Common myeloid progenitor, CD34-positive (primary cell): ENCODE results near the gene RBM22.

Source experiments
- CTCF ChIA-PET: fragments of 350-600 bp; sonication (Branson Sonifier 250); formaldehyde crosslinking; loops from one replicate; lab custom pipeline; 2021; ENCODE audit warnings: antibody characterized with exemption; lab: Charles Lee
- POLR2A ChIA-PET: fragments of 350-600 bp; sonication (Branson Sonifier 250); formaldehyde crosslinking; loops from one replicate; lab custom pipeline; 2021; ENCODE audit warnings: antibody characterized with exemption; lab: Charles Lee
- DNase-seq, 3 donors: peaks; one replicate each; pipeline versions ENCODE4 v3.0.0 to v3.0.0-alpha.2; 2013
- H3K27ac ChIP-seq, 2 experiments: 1 replicate in 1 of 2; 2 replicates in 1 of 2; pipeline ENCODE4 v1.7.0; 2013; ENCODE audit warnings: inconsistent platforms in 2 of 2, low read length in 2 of 2, mild to moderate bottlenecking in 2 of 2, low read depth in 1 of 2, moderate library complexity in 1 of 2; ENCODE audit not compliant: severe bottlenecking in 2 of 2, insufficient read depth in 1 of 2, poor library complexity in 1 of 2
- H3K27me3 ChIP-seq, 5 experiments: replicated peaks in 2 of 5; 1 replicate in 3 of 5; 2 replicates in 2 of 5; pipeline versions ENCODE4 v1.6.1 to v1.7.0; 2013; ENCODE audit warnings: low read length in 4 of 5, mild to moderate bottlenecking in 2 of 5, moderate library complexity in 2 of 5, inconsistent platforms in 1 of 5; ENCODE audit not compliant: insufficient read depth in 5 of 5, control insufficient read depth in 4 of 5
- H3K36me3 ChIP-seq, 4 experiments: 1 replicate in 2 of 4; 2 replicates in 2 of 4; pipeline versions ENCODE4 v1.6.1 to v1.7.0; 2013; ENCODE audit warnings: low read length in 3 of 4, control low read depth in 1 of 4, mild to moderate bottlenecking in 1 of 4; ENCODE audit not compliant: control insufficient read depth in 4 of 4, insufficient read depth in 4 of 4
- H3K4me1 ChIP-seq, 4 experiments: 1 replicate in 3 of 4; 2 replicates in 1 of 4; pipeline versions ENCODE4 v1.6.1 to v1.7.1; 2013; ENCODE audit warnings: low read length in 3 of 4, mild to moderate bottlenecking in 3 of 4, control low read depth in 1 of 4, inconsistent platforms in 1 of 4, moderate library complexity in 1 of 4; ENCODE audit not compliant: control insufficient read depth in 4 of 4, insufficient read depth in 4 of 4; ENCODE audit errors: control extremely low read depth in 1 of 4
- H3K4me3 ChIP-seq, 7 experiments: 1 replicate in 4 of 7; 2 replicates in 3 of 7; pipeline versions ENCODE4 v1.5.1 to v1.7.0; 2013; ENCODE audit warnings: mild to moderate bottlenecking in 7 of 7, low read length in 6 of 7, moderate library complexity in 6 of 7, inconsistent platforms in 2 of 7, low read depth in 2 of 7, control low read depth in 1 of 7; ENCODE audit not compliant: insufficient read depth in 4 of 7, control insufficient read depth in 1 of 7; ENCODE audit errors: extremely low read depth in 1 of 7
- H3K9me3 ChIP-seq, 5 experiments: 1 replicate in 4 of 5; 2 replicates in 1 of 5; pipeline versions ENCODE4 v1.6.1 to v1.7.1; 2013; ENCODE audit warnings: low read length in 4 of 5, mild to moderate bottlenecking in 2 of 5, inconsistent platforms in 1 of 5, low read depth in 1 of 5, moderate library complexity in 1 of 5; ENCODE audit not compliant: control insufficient read depth in 4 of 5, insufficient read depth in 2 of 5; ENCODE audit errors: control extremely low read depth in 1 of 5
- WGBS: methylation state at CpG from one replicate; pipeline ENCODE4 v1.1.5; 2013; ENCODE audit not compliant: insufficient coverage; 5-methylcytosine and 5-hydroxymethylcytosine counted together

RBM22 gene

GRCh38 chr5:150734579-150735384 lies 33.9 kb upstream of the RBM22 start:
- POLR2A ChIA-PET: interaction anchor here (0.6 kb wide), 1 partner anchor 12 kb away, joined by 3 read pairs; no protein-coding TSS in a partner anchor
- H3K27ac ChIP-seq: peak overlapping the region in 1 of 2 experiments; percentile 43
- H3K36me3 ChIP-seq: peaks cover 31 to 92% (median 42%) of the 10 kb centered on the region in 4 experiments
- 79% methylated on average over 7 of the region's 7 CpGs for WGBS
- CTCF ChIA-PET: interaction anchor here (0.6 to 3.3 kb wide), 8 partner anchors 9 to 384 kb away, joined by 3 to 22 read pairs (median 3); partner anchors contain the start of gene SMIM3
- no peaks in the 10 kb centered on the region for H3K27me3 ChIP-seq
- peaks cover 0 to 11% (median 0%) of the 10 kb centered on the region in 4 experiments for H3K4me1 ChIP-seq
- H3K9me3 ChIP-seq: peaks cover 0 to 27% (median 7%) of the 10 kb centered on the region in 5 experiments
- H3K4me3 ChIP-seq: peak overlapping the region in 1 of 7 experiments; percentile 31
- peak in 2 of 3 donors; percentile 66 to 68 for DNase-seq

- H3K9me3 ChIP-seq: peaks cover 0 to 21% (median 7%) of the 10 kb centered on the region in 5 experiments
- DNase-seq: no peak
- H3K27me3 ChIP-seq: no peaks in the 10 kb centered on the region
- CTCF ChIA-PET: interaction anchor here (0.8 to 2.7 kb wide), 8 partner anchors 10 to 52 kb away, joined by 3 to 9 read pairs (median 4); partner anchors contain the start of genes DCTN4 and SMIM3
- H3K4me1 ChIP-seq: peaks cover 0 to 11% (median 0%) of the 10 kb centered on the region in 4 experiments
- WGBS: 97% methylated on average over 4 of the region's 6 CpGs
- H3K36me3 ChIP-seq: peaks cover 26 to 87% (median 43%) of the 10 kb centered on the region in 4 experiments
- no peak overlapping the region for H3K27ac ChIP-seq
- no peak overlapping the region for H3K4me3 ChIP-seq
- POLR2A ChIA-PET: no interaction called here
Observed at GRCh38 chr5:150731669-150732242, 30.9 kb upstream of the RBM22 start.

- H3K27me3 ChIP-seq: no peaks in the 10 kb centered on the region
- peaks cover 24 to 81% (median 41%) of the 10 kb centered on the region in 4 experiments for H3K36me3 ChIP-seq
- H3K4me3 ChIP-seq: no peak overlapping the region
- CTCF ChIA-PET: interaction anchor here (1.5 to 2.1 kb wide), 2 partner anchors 34 to 50 kb away, joined by 3 to 9 read pairs; partner anchors contain the start of gene SMIM3
- H3K27ac ChIP-seq: no peak overlapping the region
- POLR2A ChIA-PET: no interaction called here
- H3K9me3 ChIP-seq: peaks cover 0 to 6% (median 2%) of the 10 kb centered on the region in 5 experiments
- peak in 1 of 3 donors; percentile 7 for DNase-seq
- H3K4me1 ChIP-seq: peaks cover 0 to 5% (median 0%) of the 10 kb centered on the region in 4 experiments
- WGBS: no CpG with 5 or more reads among the region's 4 CpGs
Observed at GRCh38 chr5:150729859-150730258, 29.0 kb upstream of the RBM22 start.

- no peak overlapping the region for H3K4me3 ChIP-seq
- POLR2A ChIA-PET: no interaction called here
- WGBS: no CpG with 5 or more reads among the region's 2 CpGs
- no peaks in the 10 kb centered on the region for H3K27me3 ChIP-seq
- DNase-seq: no peak
- H3K4me1 ChIP-seq: no peaks in the 10 kb centered on the region
- CTCF ChIA-PET: interaction anchor here (0.8 kb wide), 1 partner anchor 122 kb away, joined by 3 read pairs; the partner anchor contains the start of gene IRGM
- peaks cover 25 to 79% (median 47%) of the 10 kb centered on the region in 4 experiments for H3K36me3 ChIP-seq
- H3K27ac ChIP-seq: no peak overlapping the region
- no peaks in the 10 kb centered on the region for H3K9me3 ChIP-seq
Observed at GRCh38 chr5:150723845-150724244, 23.0 kb upstream of the RBM22 start.

GRCh38 chr5:150710165-150710564 lies 9.3 kb upstream of the RBM22 start:
- H3K27me3 ChIP-seq: no peaks in the 10 kb centered on the region
- POLR2A ChIA-PET: no interaction called here
- no peak overlapping the region for H3K4me3 ChIP-seq
- CTCF ChIA-PET: interaction anchor here (0.9 to 2.3 kb wide), 6 partner anchors 10 to 251 kb away, joined by 3 to 14 read pairs (median 7); partner anchors contain the start of genes IRGM, RBM22 and SMIM3
- H3K27ac ChIP-seq: no peak overlapping the region
- WGBS: no CpG with 5 or more reads among the region's 2 CpGs
- peaks cover 27 to 66% (median 52%) of the 10 kb centered on the region in 4 experiments for H3K36me3 ChIP-seq
- H3K4me1 ChIP-seq: no peaks in the 10 kb centered on the region
- no peaks in the 10 kb centered on the region for H3K9me3 ChIP-seq
- DNase-seq: peak; percentile 35 to 55 (median 46)

- no peak overlapping the region for H3K27ac ChIP-seq
- no peaks in the 10 kb centered on the region for H3K9me3 ChIP-seq
- WGBS: 79% methylated on average over 2 of the region's 4 CpGs
- POLR2A ChIA-PET: no interaction called here
- H3K4me1 ChIP-seq: peaks cover 0 to under 1% (median 0%) of the 10 kb centered on the region in 4 experiments
- CTCF ChIA-PET: interaction anchor here (1.3 to 2.2 kb wide), 5 partner anchors 19 to 250 kb away, joined by 3 to 9 read pairs (median 4); partner anchors contain the start of gene SMIM3
- no peaks in the 10 kb centered on the region for H3K27me3 ChIP-seq
- no peak overlapping the region for H3K4me3 ChIP-seq
- H3K36me3 ChIP-seq: peaks cover 15 to 42% (median 33%) of the 10 kb centered on the region in 4 experiments
- DNase-seq: no peak
Observed at GRCh38 chr5:150706776-150707390, 6.0 kb upstream of the RBM22 start.
